VCaP (cell line): ENCODE data around the gene GAB2.

ENCODE experiments used
- H3K27ac ChIP-seq: fragments of 450-650 bp; 2 replicates; pipeline ENCODE4 v1.5.1; 2017
- TF ChIP-seq, protein P1 (sequence below): fragments of 450-650 bp; conservative IDR thresholded peaks from 2 replicates; pipeline ENCODE4 v1.5.1; 2017; ENCODE audit warnings: mild to moderate bottlenecking, moderate library complexity

Gene GAB2

DNA sequence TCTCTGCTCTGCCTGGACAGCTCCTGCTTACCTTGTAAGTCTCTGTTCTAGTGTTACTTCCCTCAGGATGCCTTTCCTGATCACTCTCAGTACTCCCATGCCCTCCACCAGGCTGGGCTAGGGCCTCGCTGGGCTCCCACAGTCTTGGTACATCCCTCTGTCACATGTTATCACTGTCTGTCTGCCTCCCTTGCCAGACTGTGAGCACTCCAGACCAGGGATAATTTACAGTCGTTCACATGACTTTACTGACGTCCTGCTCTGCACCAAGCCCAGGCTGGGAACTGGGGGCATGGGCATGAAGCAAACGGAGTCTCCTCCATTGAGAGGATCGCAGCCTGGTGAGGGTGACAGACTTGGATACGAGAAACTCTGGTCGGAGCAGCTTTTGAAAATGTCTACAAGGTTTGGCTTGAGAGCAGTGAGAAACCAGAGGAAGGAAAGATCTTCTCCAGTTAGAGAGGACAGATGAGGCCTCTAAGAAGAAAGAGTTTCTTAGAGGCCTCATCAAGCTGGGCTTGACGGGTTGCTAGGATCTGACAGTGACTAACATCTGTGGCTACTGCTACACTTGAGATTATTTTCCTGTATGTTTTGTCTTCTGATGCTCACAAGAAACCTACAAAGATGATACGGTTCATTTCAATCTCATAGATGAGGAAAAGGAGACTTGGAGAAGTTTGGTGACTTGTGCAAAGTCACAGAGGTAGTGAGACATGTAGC, 216.4 kb downstream of the GAB2 start:
- no peak overlapping the region for H3K27ac ChIP-seq

DNA sequence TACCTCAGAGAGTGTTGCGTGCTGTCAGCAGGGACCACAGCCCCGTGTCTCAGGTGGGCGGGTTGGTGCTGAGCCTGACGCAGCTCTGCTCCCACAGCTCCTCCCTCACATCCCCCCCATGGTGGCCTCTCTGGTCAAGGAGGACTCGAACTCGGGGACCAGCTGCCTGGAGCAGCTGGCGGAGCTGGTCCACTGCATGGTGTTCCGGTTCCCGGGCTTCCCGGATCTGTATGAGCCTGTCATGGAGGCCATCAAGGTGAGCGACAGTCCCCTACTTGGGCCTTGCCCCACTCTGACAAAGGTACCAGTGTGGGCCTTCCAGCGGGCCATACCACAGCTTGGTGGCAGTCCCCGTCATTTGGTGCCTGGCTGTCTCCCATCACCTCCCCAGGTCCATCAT, 217.1 kb downstream of the GAB2 start:
- no peak overlapping the region for H3K27ac ChIP-seq

More for the DNA sequence above, 216.4 kb downstream of the GAB2 start:
- TF ChIP-seq, protein P1, sequence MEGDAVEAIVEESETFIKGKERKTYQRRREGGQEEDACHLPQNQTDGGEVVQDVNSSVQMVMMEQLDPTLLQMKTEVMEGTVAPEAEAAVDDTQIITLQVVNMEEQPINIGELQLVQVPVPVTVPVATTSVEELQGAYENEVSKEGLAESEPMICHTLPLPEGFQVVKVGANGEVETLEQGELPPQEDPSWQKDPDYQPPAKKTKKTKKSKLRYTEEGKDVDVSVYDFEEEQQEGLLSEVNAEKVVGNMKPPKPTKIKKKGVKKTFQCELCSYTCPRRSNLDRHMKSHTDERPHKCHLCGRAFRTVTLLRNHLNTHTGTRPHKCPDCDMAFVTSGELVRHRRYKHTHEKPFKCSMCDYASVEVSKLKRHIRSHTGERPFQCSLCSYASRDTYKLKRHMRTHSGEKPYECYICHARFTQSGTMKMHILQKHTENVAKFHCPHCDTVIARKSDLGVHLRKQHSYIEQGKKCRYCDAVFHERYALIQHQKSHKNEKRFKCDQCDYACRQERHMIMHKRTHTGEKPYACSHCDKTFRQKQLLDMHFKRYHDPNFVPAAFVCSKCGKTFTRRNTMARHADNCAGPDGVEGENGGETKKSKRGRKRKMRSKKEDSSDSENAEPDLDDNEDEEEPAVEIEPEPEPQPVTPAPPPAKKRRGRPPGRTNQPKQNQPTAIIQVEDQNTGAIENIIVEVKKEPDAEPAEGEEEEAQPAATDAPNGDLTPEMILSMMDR = no peak

DNA sequence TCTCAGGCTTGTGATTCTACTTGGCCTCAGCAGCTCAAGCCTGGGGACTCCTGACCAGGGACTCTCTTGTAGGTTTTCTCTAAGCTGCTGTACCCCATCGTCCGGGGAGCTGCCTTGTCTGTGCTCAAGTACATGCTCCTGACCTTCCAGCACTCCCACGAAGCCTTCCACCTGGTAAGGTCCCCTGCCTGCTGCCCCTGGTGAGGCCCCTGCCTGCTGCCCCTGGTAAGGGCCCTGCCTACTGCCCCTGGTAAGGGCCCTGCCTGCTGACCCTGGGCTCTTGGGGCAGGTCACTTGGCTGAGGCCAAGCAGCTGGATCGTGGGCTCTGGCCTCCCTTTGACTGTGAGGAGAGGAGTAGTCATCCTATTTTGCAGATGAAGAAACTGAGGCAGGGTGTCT, 217.6 kb downstream of the GAB2 start:
- H3K27ac ChIP-seq = no peak overlapping the region
- TF ChIP-seq, protein P1 = no peak

More for the DNA sequence above, 217.1 kb downstream of the GAB2 start:
- TF ChIP-seq, protein P1 = no peak

DNA sequence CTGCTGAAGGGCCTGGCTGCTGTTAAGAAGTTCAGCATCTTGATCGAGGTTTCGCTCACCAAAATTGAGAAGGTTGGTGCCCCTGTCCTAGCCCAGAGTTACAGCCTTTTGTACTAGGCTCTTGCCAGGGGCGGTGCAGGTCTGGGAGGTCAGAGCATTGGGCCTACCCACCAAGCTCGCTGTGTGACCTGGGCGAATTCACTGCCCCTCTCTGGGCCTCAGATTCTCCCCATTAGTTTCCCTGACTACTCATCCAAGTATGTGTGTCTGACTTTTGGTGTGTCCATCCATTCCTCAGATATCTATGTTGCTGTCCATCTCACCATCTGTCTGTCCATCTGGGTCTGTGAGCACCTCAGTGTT, 218.0 kb downstream of the GAB2 start:
- H3K27ac ChIP-seq = no peak overlapping the region
- TF ChIP-seq, protein P1 = no peak

DNA sequence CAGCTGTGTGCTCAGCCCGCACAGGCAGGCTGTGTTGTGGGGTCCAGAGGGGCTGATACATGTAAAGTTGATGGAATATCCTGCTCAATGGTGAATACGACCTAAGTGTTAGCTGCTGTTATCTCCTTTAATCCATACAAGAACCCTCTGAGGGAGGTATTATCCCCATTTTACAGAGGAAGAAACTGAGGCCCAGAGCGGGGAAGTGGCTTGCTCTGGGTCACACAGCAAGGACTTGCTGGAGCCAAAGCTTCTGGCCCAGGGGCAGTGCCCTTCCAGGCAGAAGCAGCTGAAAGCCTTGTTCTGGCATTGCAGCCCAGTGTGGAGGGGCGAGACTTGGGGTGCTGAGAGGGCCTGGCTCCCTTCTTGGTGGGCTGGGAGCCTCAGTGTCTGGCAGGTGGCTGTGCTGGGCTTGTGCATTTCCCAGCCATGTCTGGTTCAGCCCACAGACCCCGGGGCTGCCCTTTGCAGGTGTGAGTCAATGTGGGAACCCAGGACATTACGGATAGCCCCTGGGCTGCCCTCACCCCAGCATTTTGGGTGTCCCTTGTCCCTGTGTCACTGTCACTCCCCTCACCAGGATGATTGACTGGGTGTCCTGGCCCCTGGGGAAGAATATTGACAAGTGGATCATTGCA, 218.5 kb downstream of the GAB2 start:
- TF ChIP-seq, protein P1 = no peak
- no peak overlapping the region for H3K27ac ChIP-seq

DNA sequence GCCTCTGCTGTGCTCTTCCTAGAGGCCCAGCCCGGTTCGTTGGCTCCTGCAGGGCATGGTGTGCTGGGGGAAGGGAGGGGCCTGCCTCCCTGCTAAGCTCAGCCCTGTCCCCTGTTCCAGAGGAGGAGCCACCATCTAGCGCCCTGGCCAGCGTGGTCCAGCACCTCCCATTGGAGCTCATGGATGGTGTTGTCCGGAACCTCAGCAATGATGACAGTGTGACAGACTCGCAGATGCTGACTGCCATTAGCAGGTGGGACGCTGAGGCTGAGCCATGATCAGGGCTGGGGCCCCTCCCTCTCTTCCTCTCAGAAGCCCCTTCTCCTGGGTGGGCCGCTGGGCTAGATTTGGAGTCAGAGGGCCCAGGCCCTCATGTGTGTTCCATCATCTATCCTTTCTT, 219.8 kb downstream of the GAB2 start:
- TF ChIP-seq, protein P1 = no peak
- no peak overlapping the region for H3K27ac ChIP-seq

DNA sequence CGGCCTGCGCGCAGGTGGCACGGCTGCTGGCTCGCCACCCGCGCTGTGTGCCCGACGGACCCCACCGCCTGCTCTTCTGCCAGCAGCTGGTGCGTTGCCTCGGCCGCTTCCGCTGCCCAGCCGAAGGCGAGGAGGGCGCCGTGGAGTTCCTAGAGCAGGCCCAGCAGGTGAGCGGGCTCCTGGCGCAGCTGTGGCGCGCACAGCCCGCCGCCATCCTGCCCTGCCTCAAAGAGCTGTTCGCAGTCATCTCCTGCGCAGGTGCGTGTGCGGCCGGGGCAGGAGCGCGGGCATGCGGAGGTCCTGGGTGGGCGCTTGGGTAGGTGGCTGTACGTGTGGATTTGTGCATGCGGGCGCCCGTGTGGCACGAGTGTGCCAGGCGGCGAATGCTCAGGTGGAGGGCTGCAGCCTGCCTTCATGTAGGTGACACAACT, 220.9 kb downstream of the GAB2 start:
- TF ChIP-seq, protein P1 = no peak
- no peak overlapping the region for H3K27ac ChIP-seq
